HG02840 (cell line): ENCODE data around the gene ASAP2.

ENCODE experiments used
- ATAC-seq: cut with Tn5 transposase; IDR thresholded peaks from one replicate; pipeline ENCODE4 v1.9.1; 2021; ENCODE audit warnings: mild to moderate bottlenecking, moderate library complexity, moderate number of reproducible peaks; ENCODE audit not compliant: unreplicated experiment, low FRiP score

The ASAP2 gene

GRCh38 chr2:9415516-9416169, 209.0 kb downstream of the ASAP2 start:
- ATAC-seq, result no peak

- no peak for ATAC-seq
Measured at GRCh38 chr2:9416267-9416961, 209.8 kb downstream of the ASAP2 start.

- ATAC-seq, result no peak
Measured at GRCh38 chr2:9416962-9417316, 210.3 kb downstream of the ASAP2 start.

DNA sequence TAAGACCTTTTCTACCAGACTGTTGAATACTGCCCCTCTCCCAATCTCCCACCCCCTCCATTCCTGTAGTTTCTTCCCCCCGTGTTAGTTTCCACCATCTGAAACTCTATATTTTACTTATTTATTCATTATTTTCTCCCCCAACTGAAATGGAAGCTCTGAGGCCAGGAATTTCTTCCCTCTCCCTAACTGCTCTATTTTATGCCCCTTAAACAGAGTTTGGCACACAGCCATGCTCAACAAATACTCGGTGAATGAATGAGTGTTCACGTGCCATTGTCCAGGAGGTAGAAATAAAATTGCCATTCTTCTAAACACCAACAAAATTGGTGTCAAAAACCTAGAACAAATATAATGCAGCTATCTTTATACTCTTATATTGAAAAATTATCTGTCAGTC, 211.1 kb downstream of the ASAP2 start:
- no peak for ATAC-seq

- no peak for ATAC-seq
Measured at GRCh38 chr2:9418746-9419145, 212.1 kb downstream of the ASAP2 start.

- no peak for ATAC-seq
Measured at GRCh38 chr2:9419541-9419940, 212.9 kb downstream of the ASAP2 start.

DNA sequence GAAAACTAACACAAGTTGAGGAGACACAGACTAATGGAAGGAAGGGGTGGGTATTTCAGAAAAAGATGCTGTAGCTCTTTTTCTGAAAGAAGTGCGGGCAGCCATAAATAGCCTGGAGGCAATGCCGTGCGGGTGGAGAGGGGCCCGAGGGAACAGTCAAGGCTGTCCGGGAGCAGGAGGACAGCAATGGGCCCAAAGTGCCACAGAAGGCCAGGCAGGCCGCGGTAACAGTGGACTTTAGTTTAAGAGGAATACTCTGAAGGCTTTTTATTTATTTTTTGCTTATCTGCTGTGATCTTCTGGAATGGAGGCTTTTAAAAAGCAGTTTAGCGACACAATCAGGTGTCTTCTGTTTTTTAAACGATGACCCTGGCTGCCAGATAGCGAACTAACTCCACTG, 213.9 kb downstream of the ASAP2 start:
- ATAC-seq, result no peak

- ATAC-seq, result peak; percentile 32
Measured at GRCh38 chr2:9422321-9423099, 215.9 kb downstream of the ASAP2 start.

DNA sequence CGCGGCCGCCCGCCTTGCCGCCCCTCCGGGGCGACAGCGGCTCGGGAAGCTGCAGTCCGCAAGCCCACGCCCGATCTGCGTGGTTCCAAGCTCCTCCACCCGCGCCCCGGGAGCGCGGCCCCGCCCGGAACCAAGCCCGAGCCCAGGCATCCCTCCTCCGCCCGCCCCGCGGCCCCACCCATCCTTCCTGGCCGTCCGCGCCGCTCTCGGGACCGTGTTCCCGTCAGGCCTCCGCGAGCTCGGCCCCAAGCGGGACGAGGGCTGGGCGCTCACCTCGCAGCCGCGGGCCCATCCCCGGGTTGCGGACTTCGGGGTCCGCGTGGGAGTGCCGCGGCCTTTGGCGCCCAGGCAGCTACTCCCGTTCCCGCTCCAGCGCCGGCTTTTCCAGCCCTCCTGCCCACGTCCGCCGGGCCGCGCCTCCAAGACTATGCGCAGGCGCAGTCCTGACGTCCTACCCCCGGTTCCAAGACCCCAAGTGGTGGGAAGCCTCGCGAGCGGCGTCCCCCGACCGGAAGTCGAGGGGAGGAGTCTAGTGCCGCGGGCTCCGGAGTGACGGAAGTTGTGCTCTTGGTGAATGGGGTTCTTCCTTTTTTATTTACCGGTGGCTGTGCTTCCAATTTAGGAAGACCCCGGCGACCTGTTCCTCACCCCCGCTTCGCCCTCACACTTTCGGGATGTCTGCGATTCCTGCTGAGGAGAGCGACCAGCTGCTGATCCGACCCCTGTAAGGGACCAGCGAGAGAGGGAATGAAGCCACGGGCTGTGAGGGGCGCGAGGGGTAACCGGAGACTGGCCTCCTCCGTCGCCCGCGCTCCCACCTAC, 216.7 kb downstream of the ASAP2 start, which contains the start of the genes CPSF3 and ITGB1BP1:
Gene CPSF3 (plus strand): TSS at position 555 of the 822 bp plus-strand sequence. CDS start 120 bp downstream, at position 675.
Gene ITGB1BP1 (minus strand): TSS at position 429 of the 822 bp plus-strand sequence. CDS start 4,831 bp downstream, outside the sequence.
- peak; percentile 91 for ATAC-seq

DNA sequence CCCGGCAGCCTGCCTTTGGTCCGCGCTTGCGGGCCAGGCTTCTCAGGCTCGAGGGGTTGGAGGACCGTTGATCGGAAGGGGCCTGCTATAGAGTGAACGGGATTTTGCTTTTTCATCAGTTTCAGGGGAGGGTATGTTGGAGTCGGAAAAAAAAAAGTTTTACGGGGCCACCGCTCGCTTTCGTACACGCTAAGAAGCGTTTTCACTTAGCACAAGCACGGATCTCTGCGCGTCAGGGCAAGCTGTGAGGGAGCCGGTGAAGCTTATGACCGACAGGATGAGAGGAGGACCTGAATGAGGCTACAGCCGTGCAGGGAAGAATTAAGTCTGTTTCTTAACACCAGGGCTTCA, 217.3 kb downstream of the ASAP2 start:
- ATAC-seq, result peak; percentile 4

DNA sequence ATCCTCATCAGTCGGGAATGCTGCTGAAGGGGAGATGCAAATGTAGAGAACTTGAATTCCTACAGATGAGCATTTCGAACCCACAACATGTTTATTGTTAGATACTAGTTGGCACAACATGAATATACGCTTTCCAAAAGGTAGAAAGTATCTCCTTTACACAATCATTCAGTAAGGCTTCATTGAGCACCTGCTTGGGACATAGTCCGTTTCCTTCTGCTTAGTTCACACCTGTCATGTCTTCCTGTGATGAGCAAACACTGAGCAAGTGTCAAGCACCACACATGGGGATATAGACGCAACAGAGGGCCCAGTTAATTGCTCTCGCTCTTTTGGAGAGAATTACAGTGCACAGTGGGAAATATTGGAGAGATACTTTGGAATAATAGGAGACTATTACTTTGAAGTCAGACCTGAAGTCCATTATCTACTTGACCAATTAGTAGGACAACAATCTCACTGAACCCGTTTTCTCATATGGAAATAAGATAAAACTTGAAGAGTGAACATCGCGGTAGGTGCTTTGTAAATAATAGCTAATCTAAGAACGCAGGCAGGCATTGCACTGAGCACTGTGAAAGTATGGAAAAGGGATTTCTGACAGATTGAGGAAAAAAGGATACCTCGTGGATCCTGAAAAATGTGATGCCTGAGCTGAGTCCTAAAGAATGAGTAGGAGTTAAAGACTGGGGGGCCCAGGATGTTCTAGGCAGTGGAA, 218.0 kb downstream of the ASAP2 start:
- no peak for ATAC-seq

- no peak for ATAC-seq
Measured at GRCh38 chr2:9428965-9429577, 222.5 kb downstream of the ASAP2 start.

DNA sequence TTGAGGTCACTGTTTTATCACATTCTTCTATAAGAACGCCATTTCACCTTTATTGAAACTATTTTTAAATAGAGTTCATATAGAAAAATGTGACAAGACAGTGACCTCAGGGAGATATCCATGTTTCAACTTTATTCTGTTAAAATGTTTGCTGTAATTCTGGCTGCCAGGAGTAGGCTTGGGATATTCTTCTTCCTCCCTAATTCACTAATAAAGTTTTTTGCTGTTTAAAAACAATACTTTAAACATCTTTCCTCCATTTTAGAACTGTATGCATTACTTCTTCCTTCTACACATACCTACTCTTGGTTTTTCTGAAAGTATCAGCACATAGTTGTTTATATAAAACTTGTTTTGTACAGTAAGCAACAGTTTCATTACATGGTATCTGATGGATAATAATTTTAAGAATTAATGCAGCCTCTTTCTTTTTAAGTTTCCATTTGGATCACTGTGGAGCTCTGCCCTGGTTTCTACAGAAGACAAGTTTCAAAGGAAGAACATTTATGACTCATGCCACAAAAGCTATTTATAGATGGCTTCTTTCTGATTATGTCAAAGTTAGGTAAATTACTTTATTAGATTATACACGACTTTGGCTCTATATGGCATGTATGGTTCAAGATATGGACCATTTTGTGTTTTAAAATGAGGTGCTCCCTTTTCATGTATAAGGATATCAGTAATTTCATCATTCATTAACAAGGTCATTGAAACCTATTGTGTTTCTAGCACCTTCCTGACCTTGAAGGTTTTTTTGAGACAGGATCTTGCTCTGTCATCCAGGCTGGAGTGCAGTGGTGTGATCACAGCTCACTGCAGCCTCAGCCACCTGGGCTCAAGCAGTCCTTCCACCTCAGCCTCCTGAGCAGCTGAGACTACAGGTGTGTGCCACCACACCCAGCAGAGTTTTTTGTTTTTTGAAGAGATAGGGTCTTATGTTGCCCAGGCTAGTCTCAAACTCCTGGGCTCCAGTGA, 224.0 kb downstream of the ASAP2 start:
- no peak for ATAC-seq

GRCh38 chr2:9434489-9434888, 227.9 kb downstream of the ASAP2 start:
- ATAC-seq, result no peak

GRCh38 chr2:9439536-9439935, 232.9 kb downstream of the ASAP2 start:
- no peak for ATAC-seq

GRCh38 chr2:9440058-9440727, 233.6 kb downstream of the ASAP2 start:
- ATAC-seq, result no peak

GRCh38 chr2:9441556-9441955, 234.9 kb downstream of the ASAP2 start:
- ATAC-seq, result no peak

DNA sequence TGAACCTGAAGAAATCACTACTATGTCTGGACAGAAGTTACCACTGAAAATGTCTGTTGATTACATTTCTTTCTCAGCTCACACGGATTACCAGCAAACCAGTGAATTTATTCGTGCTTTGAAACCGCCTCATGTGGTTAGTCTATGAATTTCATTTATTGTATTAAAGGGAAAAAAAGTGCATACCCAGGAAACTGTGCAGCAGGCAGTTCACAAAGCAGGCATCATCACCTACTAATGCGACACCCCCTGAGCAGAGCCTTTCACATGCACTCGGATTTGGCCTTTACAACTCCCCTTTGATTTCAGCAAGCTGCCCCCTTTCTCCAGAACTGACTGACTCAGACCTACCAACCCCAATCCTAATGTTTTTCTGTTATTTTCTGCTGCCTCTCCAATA, 236.9 kb downstream of the ASAP2 start:
- ATAC-seq, result no peak
